Stimulated activated CD4-positive, alpha-beta T cell treated with anti-CD3 and anti-CD28 coated beads, Interleukin-4, amount 100 ng/mL, for 48 hours (primary cell): ENCODE results near the gene GABRB2.
A peak's percentile ranks its signal among the peaks of the same experiment; 100 is the strongest.
"Not testable (repeated sequence)": the region's sequence is repeated elsewhere in the genome, so short reads cannot be mapped to it uniquely, and the experiment has no call there.

ENCODE experiments used
- DNase-seq, 2 donors: peaks; one replicate each; pipeline ENCODE4 v3.0.0-alpha.2; 2020; ENCODE audit warnings: low read depth in 2 of 2

Gene GABRB2

GRCh38 chr5:161546470-161547301 is at the start of gene GABRB2:
Gene GABRB2, minus strand, starts transcription at chr5:161546725. Its CDS starts 82 bp downstream, at chr5:161546643.
- DNase-seq, result peak; percentile 7 to 27

- DNase-seq, result no peak
These were observed 39.3 kb upstream of the GABRB2 start for GRCh38 chr5:161585798-161586197.

- DNase-seq, result no peak
These were observed 34.1 kb upstream of the GABRB2 start for GRCh38 chr5:161580621-161581020.

GRCh38 chr5:161572914-161573313 is 26.4 kb upstream of the GABRB2 start:
- no peak for DNase-seq

GRCh38 chr5:161566081-161566480 is 19.6 kb upstream of the GABRB2 start:
- DNase-seq, result no peak

GRCh38 chr5:161562446-161562845 is 15.9 kb upstream of the GABRB2 start:
- no peak for DNase-seq

GRCh38 chr5:161549106-161549505 is 2.6 kb upstream of the GABRB2 start:
- no peak for DNase-seq

GRCh38 chr5:161548487-161549094 is 2.1 kb upstream of the GABRB2 start:
- no peak for DNase-seq

GRCh38 chr5:161547738-161548486 is 1.4 kb upstream of the GABRB2 start:
- DNase-seq, result no peak

- DNase-seq, result no peak
These were observed 847 bp upstream of the GABRB2 start for GRCh38 chr5:161547406-161547737.

GRCh38 chr5:161546095-161546469 is 443 bp downstream of the GABRB2 start:
- DNase-seq, result no peak

GRCh38 chr5:161545344-161546094 is 1.0 kb downstream of the GABRB2 start:
- no peak for DNase-seq

- no peak for DNase-seq
These were observed 2.2 kb downstream of the GABRB2 start for GRCh38 chr5:161544350-161544765.

- DNase-seq, result no peak
These were observed 7.5 kb downstream of the GABRB2 start for GRCh38 chr5:161539016-161539415.

- no peak for DNase-seq
These were observed 10.8 kb downstream of the GABRB2 start for GRCh38 chr5:161535762-161536161.

- DNase-seq, result no peak
These were observed 15.8 kb downstream of the GABRB2 start for GRCh38 chr5:161530700-161531099.

GRCh38 chr5:161513942-161514341 is 32.6 kb downstream of the GABRB2 start:
- DNase-seq, result no peak

- no peak for DNase-seq
These were observed 38.9 kb downstream of the GABRB2 start for GRCh38 chr5:161507591-161507990.

- DNase-seq, result not testable (repeated sequence)
These were observed 41.4 kb downstream of the GABRB2 start for GRCh38 chr5:161505160-161505559.

GRCh38 chr5:161498531-161498930 is 48.0 kb downstream of the GABRB2 start:
- no peak for DNase-seq

- DNase-seq, result no peak
These were observed 62.8 kb downstream of the GABRB2 start for GRCh38 chr5:161483721-161484120.

GRCh38 chr5:161481922-161482321 is 64.6 kb downstream of the GABRB2 start:
- DNase-seq, result no peak
